NCI-H526 treated with DMSO at 0.1 percent for 48 hours (cell line): ENCODE data around the gene NT5C.
A peak's percentile ranks its signal among the peaks of the same experiment; 100 is the strongest.
"Not testable (repeated sequence)": the region's sequence is repeated elsewhere in the genome, so short reads cannot be mapped to it uniquely, and the experiment has no call there.

Experiments used
- DNase-seq: peaks from one replicate; lab custom pipeline; 2025; lab: John Stamatoyannopoulos, UW

The NT5C gene

DNA sequence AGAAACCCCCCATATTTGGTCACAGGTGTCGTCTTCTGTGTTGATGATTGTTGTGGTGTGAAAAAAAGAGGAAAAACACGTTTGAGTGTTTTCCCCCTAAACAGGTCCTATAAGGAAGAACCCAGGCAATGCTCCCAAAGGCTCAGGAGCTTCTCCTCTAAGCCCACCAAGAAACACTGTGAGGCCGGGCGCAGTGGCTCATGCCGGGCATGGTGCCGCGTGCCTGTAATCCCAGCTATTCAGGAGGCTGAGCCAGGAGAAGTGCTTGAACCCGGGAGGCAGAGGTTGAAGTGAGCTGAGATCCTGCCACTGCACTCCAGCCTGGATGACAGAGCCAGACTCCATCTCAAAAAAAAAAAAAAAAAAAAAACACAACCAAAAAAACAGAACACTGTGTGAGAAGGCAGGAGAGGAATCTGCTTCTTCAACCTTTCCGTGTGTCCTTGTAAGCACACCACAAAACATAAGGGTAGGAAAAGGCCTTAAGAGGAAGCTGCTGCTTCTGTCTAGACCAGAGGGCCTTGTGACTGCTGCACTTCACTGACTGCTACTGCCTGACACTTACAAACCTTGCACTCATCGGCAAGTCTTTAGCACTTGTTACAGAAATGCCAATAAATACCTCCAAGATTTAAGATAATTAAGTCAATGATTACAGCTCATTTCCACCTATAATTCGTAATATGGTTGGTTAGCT, 13.4 kb upstream of the NT5C start:
- DNase-seq, result no peak

DNA sequence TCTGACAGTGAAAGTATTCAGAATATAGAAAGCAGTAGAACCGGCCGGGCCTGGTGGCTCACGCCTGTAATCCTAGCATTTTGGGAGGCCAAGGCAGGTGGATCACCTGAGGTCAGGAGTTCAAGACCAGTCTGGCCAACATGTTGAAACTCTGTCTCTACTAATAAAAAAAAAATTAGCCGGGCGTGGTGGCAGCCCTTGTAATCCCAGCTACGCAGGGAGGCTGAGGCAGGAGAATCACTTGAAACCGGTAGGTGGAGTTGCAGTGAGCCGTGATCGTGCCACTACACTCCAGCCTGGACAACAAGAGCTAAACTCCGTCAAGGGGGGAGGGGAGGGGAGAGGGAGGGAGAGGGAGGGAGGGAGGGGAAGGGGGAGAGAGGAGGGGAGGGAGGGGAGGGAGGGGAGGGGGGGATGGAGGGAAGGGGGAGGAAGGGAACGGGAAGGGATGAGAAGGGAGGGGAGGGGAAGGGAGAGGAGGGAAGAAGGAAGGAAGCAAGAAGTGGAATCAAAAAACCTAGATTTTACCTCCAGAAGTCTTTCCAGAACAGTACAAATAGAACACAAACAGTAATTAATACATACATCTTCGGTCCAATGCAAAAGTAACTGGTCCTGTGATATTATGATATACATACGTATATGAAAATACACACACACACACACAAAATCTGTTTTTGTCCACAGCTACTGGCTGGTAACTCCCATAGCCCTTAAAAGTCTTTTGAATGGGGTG, 10.9 kb upstream of the NT5C start:
- DNase-seq, result no peak

DNA sequence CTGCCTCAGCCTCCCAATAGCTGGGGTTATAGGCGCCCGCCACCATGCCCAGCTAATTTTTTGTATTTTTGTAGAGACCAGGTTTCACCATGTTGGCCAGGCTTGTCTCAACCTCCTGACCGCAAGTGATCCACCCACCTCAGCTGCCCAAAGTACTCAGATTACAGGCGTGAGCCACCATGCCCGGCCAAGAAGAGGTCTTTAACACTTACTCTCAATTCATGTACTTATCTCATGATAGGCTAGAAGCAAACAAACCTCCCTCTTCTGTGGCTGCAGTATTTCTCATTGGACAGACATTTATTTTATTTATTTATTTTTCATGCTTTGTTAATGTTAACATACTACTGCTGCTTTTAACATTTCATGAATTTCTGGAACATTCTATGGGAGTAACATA, 7.0 kb upstream of the NT5C start:
- DNase-seq, result no peak

DNA sequence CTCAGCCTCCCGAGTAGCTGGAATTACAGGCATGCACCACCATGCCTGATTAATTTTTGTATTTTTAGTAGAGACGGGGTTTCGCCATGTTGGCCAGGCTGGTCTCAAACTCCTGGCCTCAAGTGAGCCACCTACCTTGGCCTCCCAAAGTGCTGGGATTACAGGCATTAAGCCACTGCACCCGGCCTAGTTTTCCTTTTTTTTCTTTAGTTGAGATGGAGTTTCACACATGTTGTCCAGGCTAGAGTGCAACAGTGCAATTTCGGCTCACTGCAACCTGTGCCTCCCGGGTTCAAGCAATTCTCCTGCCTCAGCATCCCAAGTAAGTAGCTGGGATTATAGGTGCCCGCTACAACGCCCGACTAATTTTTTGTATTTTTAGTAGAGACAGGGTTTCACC, 6.2 kb upstream of the NT5C start:
- DNase-seq, result not testable (repeated sequence)

DNA sequence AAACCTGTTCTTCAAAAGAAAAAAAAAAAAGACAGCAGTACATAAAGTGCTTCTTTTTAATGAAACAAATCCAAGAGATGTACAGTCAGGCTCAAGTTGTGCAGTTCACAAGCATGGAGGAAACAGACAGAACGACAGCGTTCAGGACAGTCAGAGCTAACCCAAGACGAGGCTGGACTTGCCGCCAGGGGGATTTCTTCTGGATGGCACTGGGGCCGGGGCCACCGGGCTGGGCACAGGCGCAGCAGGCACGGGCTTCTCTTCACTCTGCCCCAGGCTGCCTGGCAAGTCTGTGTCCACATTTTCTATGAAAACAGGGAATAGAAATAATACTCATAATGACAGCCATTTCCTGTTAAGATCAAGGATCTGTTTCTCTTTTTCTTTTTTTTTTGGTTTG, 4.4 kb upstream of the NT5C start:
- DNase-seq, result no peak

DNA sequence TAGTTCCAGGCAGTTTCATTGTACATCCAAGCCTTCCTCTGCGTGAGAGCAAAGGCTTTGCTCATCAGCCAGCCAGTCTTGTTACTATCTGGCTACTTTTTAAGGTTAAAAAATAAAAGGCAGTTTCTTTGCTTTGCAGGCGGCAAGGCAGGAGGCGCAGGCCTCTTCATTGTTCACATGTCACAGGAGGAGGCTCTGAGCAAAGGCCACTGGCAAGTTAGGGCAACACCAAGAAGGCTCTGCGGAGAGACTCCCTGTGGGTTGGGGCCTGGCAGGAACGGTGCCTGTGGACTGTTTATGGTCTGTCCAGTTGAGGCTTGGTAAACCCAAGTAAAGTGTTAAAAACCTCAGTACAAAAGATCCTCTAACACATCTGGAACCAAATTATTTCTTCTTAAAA, 3.9 kb upstream of the NT5C start:
- DNase-seq, result no peak

DNA sequence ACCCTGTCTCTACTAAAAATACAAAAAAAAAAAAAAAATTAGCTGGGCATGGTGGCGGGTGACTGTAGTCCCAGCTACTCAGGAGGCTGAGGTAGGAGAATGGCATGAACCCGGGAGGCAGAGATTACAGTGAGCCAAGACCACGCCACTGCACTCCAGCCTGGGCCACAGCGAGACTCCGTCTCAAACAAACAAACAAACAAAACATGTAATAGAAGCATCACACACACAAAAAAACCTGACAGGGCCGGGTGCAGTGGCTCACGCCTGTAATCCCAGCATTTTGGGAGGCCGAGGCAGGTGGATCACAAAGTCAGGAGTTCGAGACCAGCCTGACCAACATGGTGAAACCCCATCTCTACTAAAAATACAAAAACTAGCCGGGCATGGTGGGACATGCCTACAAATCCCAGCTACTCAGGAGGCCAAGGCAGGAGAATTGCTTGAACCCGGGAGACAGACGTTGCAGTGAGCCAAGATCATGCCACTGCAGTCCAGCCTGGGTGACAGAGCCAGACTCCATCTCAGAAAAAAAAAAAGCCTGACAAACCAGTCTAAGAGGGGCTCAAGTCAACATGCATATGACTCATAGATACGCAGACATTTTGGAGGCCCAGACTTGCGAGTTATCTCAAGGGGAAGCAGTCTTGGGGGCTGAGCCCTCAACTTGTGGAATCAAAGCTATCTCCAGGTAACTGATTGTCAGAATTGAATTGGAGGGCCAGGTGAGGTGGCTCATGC, 2.2 kb upstream of the NT5C start:
- not testable (repeated sequence) for DNase-seq

DNA sequence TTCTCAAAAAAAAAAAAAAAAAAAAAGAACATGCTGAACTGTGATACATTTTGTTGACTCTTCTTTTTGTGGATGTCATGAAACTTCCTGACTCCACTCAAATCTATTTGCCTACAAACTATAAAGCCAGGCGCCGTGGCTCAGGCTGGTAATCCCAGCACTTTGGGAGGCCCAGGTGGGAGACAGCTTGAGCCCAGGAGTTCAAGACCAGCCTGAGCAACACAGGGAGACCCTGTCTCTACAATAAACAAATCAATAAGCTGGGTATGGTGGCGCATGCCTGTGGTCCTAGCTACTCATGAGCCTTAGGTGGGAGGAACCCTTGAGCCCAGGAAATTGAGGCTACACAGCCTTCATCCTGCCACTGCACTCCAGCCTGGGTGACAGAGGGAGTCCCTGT, 1.5 kb upstream of the NT5C start:
- no peak for DNase-seq

DNA sequence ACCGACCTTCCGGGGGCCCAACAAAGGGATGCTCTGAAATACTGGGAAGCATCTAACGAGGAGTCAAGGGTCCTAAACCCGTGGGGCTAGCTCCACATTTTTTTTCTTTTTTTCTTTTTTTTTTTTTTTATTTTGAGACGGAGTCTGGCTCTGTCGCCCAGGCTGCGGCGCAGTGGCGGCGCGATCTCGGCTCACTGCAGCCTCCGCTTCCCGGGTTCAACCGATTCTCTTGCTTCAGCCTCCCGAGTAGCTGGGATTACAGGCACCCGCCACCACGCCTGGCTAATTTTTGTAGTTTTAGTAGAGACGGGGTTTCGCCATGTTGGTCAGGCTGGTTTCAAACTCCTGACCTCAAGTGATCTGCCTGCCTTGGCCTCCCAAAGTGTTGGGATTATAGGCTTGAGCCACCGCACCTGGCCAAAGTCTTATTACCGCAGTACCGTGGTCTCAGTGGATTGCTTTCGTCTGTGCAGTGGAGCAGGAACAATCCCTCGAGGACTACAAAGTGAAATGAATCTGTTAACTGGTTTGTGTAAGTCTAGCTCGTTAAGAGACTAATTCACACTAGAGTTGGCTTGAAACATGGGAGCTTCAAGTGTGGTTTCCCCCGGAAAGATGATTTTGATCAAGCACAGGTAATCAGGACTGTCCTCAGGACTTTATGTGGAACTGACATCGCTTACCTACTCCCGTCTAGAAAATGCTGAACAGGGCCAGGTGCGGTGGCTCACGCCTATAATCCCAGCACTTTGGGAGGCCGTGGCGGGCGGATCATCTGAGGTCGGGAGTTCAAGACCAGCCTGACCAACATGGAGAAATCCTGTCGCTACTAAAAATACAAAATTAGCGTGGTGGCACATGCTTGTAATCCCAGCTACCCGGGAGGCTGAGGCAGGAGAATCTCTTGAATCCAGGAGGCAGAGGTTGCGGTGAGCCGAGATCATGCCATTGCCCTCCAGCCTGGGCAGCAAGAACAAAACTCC, 767 bp upstream of the NT5C start:
- not testable (repeated sequence) for DNase-seq

DNA sequence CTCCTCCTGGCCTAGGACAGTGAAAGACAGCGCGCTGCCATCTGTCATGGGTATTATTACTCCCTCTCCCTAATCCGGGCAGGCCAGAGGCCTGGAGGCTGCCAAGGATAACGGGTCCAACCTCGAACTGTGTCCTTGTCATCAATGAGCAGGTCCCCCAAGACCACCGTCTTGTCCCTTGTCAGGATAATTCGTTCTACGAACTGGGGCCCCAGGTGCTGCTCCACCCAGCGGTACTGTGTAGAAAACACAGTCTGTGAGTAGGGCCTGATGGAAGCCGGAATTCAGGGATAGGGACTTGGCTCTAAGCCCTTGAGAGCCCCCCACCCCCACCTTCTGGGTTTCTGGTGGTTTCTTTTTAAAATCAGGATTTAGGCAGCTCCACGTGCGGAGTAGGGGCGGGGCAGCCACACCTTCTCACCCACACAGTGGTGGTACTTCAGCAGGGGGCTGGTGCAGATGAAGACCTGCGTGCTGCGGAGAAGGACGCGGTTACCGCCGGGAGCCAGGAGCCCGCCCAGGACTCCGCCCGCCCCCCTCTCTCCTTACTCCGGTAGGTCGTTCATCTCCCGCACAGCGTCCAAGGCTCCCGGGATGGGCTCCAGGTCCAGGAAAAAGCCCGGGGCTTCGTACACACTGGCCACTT, 787 bp downstream of the NT5C start:
- peak; percentile 69 for DNase-seq

DNA sequence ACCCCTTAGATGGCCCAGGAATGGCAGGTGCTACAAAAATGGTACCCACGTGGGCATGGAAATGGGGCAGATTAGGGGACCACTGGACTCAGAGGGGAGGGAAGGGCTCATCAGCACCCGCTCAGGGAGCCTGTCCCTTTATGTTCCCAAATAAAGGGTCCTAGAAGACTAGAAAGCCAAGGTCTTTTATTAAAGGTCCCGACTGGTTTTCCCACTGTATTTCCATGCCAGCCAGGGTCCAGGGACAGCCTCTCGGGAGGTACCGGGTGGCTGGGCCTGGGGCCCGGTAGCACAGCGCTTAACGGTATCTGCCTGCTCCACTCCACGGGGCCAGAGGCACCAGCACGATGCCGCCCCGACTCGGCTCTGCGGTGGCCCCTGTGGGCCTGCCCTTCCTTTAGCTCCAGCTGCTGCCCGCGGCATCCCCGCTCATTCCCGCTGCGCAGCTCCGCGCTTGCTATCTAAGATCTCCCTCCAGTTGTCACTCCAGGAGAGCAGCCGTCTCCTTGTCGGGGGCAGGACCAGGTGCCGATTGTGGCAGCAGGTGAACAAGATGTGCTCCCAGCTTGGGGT, 1.4 kb downstream of the NT5C start:
- DNase-seq, result no peak

DNA sequence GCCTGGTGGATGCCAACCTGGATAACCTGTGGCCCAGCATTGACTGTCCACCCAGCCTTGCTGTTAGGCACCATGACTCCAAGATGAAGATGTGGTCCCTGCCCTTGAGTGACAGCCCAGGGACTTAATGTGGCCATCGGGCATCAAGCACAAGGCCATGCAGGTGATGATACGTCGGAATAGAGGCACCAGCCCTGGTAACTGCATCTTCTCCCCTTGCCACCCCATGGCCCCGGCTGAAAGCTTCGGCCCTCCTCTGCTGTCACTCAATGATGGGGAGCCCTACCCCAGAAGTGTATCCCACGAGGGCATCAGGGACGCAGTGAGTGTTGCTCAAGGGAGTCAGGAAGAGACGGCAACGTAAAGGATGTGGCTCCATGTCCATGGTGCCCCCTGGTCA, 2.0 kb downstream of the NT5C start:
- DNase-seq, result no peak

DNA sequence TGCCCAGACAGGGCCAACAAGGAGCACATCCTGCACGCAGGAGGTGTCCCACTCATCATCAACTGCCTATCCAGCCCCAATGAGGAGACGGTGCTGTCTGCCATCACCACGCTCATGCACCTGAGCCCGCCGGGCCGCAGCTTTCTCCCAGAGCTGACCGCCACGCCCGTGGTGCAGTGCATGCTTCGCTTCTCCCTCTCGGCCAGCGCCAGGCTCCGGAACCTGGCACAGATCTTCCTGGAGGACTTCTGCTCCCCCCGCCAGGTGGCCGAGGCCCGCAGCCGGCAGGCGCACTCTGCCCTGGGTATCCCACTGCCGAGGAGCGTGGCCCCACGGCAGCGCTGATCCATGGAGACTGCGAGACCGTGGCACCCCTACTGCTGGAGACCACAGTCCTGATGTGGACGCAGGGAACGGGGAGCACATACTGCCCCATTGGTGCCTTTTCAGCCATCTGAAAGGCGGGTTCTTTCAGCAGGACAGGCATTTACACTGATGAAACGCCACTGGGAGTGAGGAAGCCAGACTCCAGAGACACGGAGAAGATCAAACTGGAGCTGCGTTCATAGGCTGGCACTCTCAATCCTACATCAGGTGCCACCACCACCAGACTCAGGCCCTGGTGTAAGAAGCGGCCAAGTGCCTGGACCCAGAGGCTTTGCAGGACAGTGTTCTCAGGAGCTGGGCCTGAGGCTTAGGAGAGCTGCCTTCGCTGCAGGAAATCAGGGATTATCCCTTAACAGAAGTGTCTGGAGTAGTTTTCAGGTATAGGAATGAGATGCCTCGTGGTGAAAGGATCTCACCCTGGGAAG, 2.6 kb downstream of the NT5C start:
- DNase-seq, result no peak

DNA sequence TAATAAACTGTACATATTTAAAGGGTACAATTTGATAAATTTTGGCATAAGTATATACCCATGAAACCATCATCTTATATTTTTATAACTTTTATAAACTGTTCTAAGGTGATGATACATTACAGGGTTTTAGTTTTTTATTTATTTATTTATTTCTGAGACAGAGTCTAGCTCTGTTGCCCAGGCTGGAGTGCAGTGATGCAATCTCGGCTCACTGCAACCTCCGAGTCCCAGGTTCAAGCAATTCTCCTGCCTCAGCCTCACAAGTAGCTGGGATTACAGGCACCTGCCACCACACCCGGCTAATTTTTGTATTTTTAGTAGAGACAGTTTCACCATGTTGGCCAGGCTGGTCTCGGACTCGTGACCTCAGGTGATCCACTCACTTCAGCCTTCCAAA, 3.6 kb downstream of the NT5C start:
- DNase-seq, result not testable (repeated sequence)

DNA sequence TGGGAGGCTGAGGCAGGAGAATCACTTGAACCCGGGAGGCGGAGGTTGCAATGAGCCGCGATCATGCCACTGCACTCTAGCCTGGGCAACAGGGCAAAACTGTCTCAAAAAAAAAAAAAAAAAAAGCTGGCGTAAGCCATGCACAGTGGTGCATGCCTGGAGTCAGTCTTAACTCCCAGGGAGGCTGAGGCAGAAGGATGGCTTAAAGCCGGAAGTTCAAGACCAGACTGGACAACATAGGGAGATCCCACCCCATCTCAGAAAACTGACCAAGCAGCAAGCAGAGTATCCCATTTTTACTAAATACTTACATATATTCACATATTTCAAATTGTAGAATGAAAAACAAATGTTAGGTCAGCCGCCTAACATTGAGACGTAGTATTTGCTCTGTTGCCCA, 4.6 kb downstream of the NT5C start:
- no peak for DNase-seq

DNA sequence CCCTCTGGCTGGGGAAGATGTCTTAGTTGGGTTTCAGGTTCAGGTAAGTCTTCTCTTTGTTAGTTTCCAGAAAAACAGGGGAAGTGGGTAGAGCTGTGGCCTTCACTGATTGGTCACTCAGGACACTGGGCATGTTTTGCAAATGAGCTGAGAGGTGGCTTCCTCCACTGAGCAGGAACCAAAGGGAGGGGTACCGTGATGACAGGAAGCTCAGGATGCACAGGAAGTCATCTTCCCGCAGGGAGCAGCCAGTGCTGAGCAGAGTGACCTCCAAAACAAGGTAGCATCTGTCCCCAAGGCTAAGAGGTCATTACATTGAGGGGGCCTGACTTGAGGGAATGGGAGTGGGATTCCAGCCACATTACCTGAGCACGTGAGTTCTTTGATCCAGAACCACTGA, 5.6 kb downstream of the NT5C start:
- DNase-seq, result no peak

DNA sequence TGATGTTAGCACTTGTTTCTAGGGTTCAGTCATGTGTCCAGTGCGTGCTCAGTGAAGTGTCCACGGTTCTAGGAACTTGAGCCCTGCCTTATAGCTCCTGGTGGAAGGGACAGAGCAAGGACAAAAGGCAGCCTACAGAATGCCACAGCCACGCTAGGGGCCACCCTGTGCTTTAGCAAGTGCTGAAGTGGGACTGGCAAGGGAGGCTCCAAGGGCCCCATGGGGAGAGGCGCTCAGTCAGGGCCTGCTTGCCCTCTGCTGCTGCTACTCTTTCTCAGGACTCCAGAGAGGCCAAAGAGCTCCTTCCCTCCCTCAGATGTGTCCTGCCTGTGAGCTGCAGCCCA, 6.8 kb downstream of the NT5C start:
- DNase-seq, result no peak

DNA sequence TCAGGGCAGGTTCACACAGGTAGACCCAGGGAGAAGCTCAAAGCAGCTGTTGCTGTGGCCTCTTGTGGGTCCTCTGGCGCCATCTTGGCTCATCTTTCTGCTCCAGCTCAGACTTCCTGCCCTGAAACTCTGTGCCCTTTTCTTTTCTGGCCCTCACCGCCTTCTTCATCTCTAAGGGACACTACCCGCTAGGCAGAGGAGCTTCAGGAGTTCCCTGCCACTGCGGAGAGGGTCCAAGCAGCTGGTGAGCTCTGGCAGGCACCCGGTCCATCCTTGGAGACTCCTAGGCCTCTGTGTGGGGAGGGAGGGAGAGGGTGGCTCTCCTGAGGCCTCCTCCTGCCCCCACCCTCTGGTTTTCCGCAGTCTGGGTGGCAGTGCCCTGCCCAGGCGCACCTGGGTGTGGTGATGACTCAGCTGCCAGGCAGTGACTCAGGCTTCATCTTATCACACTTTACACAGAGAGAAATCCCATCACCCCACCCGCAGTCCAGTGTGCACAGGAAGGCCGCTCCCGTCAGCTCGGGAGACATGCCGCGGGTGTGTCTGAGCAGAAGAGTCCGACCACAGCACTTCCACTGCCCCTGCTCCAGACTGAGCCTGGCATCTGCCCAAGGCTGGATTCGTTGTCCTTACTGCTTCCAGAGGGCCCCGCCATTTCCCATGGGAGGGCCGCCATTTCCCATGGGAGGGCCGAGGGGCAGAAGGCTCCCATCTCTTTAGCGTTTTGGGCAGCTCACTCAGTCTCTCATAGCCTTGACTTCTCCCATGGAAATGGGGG, 7.3 kb downstream of the NT5C start:
- no peak for DNase-seq

DNA sequence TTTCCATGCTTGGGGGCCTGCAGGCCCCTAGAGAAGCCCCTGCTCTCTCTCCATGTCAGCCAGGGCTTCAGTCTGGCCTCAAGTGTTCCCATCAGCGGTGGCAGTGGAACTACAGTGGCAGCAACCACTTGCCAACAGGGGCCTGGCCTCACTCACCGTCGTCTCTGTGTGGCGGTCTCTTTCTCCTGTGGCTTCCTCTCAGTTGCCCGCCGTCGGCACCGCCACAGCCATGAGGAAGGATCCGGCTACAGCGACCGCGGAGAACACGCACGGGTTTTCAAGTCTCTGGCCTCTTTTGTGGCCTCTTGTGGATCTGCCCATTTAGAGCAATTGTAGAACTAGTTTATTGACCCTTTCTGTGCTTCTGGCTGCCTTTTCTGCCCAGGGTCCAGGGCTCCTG, 13.2 kb downstream of the NT5C start:
- no peak for DNase-seq

DNA sequence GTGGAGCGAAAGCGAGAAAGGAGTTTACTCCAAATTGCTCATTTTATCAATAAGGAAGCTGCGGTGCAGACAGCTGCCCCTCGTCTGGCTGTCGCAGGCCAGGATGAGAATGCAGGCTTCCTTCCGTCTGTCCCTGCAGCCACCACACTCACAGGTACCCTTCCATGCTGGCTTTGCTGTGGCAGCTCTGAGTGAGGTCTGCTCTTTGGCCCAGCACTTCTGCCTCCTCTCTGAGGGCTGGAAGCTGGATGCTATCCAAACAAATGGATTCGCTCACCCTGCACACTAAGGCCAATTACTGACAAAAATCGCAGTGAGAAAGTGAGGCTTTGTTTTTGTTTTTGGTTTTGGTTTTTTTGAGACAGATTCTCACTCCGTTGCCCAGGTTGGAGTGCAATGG, 14.8 kb downstream of the NT5C start:
- DNase-seq, result no peak
